Muscle of leg (tissue), 16 donors: Measurements from ENCODE around the gene EREG. TPM values are rescaled to one million over a fixed set of nuclear protein-coding genes. Genes with fewer than 3 reads are reported as not detected.

Experiments used
- DNase-seq: peaks from one replicate; pipeline ENCODE4 v3.0.0; 2013
- H3K27ac ChIP-seq: one replicate; pipeline ENCODE4 v1.5.1; 2013; ENCODE audit warnings: mild to moderate bottlenecking, low read length, control low read depth
- H3K27me3 ChIP-seq: one replicate; pipeline ENCODE4 v1.6.1; 2013; ENCODE audit warnings: low read length; ENCODE audit not compliant: control insufficient read depth, insufficient read depth
- H3K36me3 ChIP-seq: one replicate; pipeline ENCODE4 v1.6.1; 2013; ENCODE audit warnings: low read length; ENCODE audit not compliant: control insufficient read depth, insufficient read depth
- H3K4me1 ChIP-seq: one replicate; pipeline ENCODE4 v1.6.1; 2013; ENCODE audit warnings: low read length; ENCODE audit not compliant: control insufficient read depth, insufficient read depth
- H3K4me3 ChIP-seq: one replicate; pipeline ENCODE4 v1.5.1; 2013; ENCODE audit warnings: low read length, control low read depth
- H3K9me3 ChIP-seq: replicated peaks from 2 replicates; pipeline ENCODE4 v1.6.1; 2013; ENCODE audit warnings: low read depth, low read length; ENCODE audit not compliant: control insufficient read depth
- WGBS: methylation state at CpG from one replicate; pipeline ENCODE4 v1.1.5; 2013; ENCODE audit warnings: missing lambda C conversion rate; ENCODE audit not compliant: insufficient coverage; 5-methylcytosine and 5-hydroxymethylcytosine counted together
- long read RNA-seq, 11 donors: transcript quantifications; one replicate each; lab custom pipeline, GENCODE V29; 2026
- polyA plus RNA-seq, 8 donors: library from polyadenylated mRNA; unstranded; fragments of 120-200 nt; gene quantifications; one replicate each; pipeline versions ENCODE4 v1.2.1 to v1.2.3, GENCODE V29; 2013; ENCODE audit warnings: inconsistent platforms in 1 of 8, low replicate concordance in 1 of 8; ENCODE audit not compliant: insufficient read length in 8 of 8, insufficient read depth in 1 of 8
- total RNA-seq: library from RNA; stranded (reverse); fragments of 120-200 nt; gene quantifications from one replicate; pipeline ENCODE4 v1.2.4, GENCODE V29; 2013

EREG gene
- total RNA-seq (under 0.01 TPM), polyA plus RNA-seq (under 1 TPM; 0.03 to 0.85 (median 0.09) TPM)
- long read RNA-seq, donor 1: 0 reads
- long read RNA-seq, donor 2: 0 reads
- long read RNA-seq, donor 3: 0 reads
- long read RNA-seq, donor 4: 0 reads
- long read RNA-seq, donor 5: 0 reads
- long read RNA-seq, donor 6: 0 reads
- long read RNA-seq, donor 7: 0 reads
- long read RNA-seq, donor 8: 0 reads
- long read RNA-seq, donor 9: 0 reads
- long read RNA-seq, donor 10: 0 reads
- long read RNA-seq, donor 11: 0 reads

- peak within 1 kb of the TSS; percentile 30 for H3K4me3 ChIP-seq
- no peaks in the 10 kb centered on the region for H3K36me3 ChIP-seq
- WGBS: 2% methylated on average over 31 of the region's 40 CpGs
- DNase-seq: peak; percentile 34
- H3K27me3 ChIP-seq: peaks cover 13% of the 10 kb centered on the region
- H3K4me1 ChIP-seq: peaks cover 5% of the 10 kb centered on the region
- H3K27ac ChIP-seq: no peak within 1 kb of the TSS
- no peaks in the 10 kb centered on the region for H3K9me3 ChIP-seq
These were observed at the start of gene EREG for GRCh38 chr4:74364652-74365491. TSS of gene EREG (plus strand) at chr4:74365145. CDS start at chr4:74365309, 164 bp downstream.

GRCh38 chr4:74315376-74315775 lies 49.6 kb upstream of the EREG start:
- Histone ChIP-seq H3K4me1 (no peaks in the 10 kb centered on the region), H3K9me3 (no peaks in the 10 kb centered on the region), H3K27ac (no peak overlapping the region), H3K36me3 (no peaks in the 10 kb centered on the region), H3K4me3 (no peak overlapping the region), H3K27me3 (no peaks in the 10 kb centered on the region)
- 92% methylated on average over 2 of the region's 5 CpGs for WGBS
- DNase-seq: no peak

GRCh38 chr4:74316397-74316796 lies 48.5 kb upstream of the EREG start:
- no peaks in the 10 kb centered on the region for H3K27me3 ChIP-seq
- no peak for DNase-seq
- no peak overlapping the region for H3K27ac ChIP-seq
- H3K4me3 ChIP-seq: no peak overlapping the region
- H3K36me3 ChIP-seq: no peaks in the 10 kb centered on the region
- WGBS: no CpG with 5 or more reads among the region's 2 CpGs
- H3K4me1 ChIP-seq: no peaks in the 10 kb centered on the region
- H3K9me3 ChIP-seq: no peaks in the 10 kb centered on the region

- no CpG with 5 or more reads among the region's 3 CpGs for WGBS
These were observed 47.2 kb upstream of the EREG start for GRCh38 chr4:74317616-74318246.

GRCh38 chr4:74318276-74318675 lies 46.7 kb upstream of the EREG start:
- Histone ChIP-seq H3K4me3 (no peak overlapping the region), H3K9me3 (no peaks in the 10 kb centered on the region), H3K27ac (no peak overlapping the region), H3K4me1 (no peaks in the 10 kb centered on the region), H3K27me3 (no peaks in the 10 kb centered on the region), H3K36me3 (no peaks in the 10 kb centered on the region)
- DNase-seq: no peak
- no CpG with 5 or more reads among the region's 2 CpGs for WGBS

More at GRCh38 chr4:74317616-74318246, 47.2 kb upstream of the EREG start:
- Histone ChIP-seq H3K27me3 (no peaks in the 10 kb centered on the region), H3K36me3 (no peaks in the 10 kb centered on the region), H3K4me3 (no peak overlapping the region), H3K4me1 (no peaks in the 10 kb centered on the region), H3K9me3 (no peaks in the 10 kb centered on the region), H3K27ac (no peak overlapping the region)
- DNase-seq: peak; percentile 38

- no peaks in the 10 kb centered on the region for H3K4me1 ChIP-seq
- H3K9me3 ChIP-seq: no peaks in the 10 kb centered on the region
- no peak overlapping the region for H3K27ac ChIP-seq
- WGBS: no CpG with 5 or more reads among the region's 6 CpGs
- no peak overlapping the region for H3K4me3 ChIP-seq
- DNase-seq: no peak
- no peaks in the 10 kb centered on the region for H3K36me3 ChIP-seq
- H3K27me3 ChIP-seq: no peaks in the 10 kb centered on the region
These were observed 45.5 kb upstream of the EREG start for GRCh38 chr4:74319470-74319869.

- Histone ChIP-seq H3K4me1 (no peaks in the 10 kb centered on the region), H3K9me3 (no peaks in the 10 kb centered on the region), H3K4me3 (no peak overlapping the region), H3K27ac (no peak overlapping the region), H3K36me3 (no peaks in the 10 kb centered on the region), H3K27me3 (no peaks in the 10 kb centered on the region)
- WGBS: 25% methylated on average over 3 of the region's 4 CpGs
- DNase-seq: peak; percentile 31
These were observed 44.3 kb upstream of the EREG start for GRCh38 chr4:74320559-74321118.

- no peaks in the 10 kb centered on the region for H3K4me1 ChIP-seq
- no peak overlapping the region for H3K4me3 ChIP-seq
- no peak for DNase-seq
- H3K27me3 ChIP-seq: no peaks in the 10 kb centered on the region
- no peaks in the 10 kb centered on the region for H3K9me3 ChIP-seq
- H3K27ac ChIP-seq: no peak overlapping the region
- H3K36me3 ChIP-seq: no peaks in the 10 kb centered on the region
- no CpG with 5 or more reads among the region's 3 CpGs for WGBS
These were observed 42.6 kb upstream of the EREG start for GRCh38 chr4:74322301-74322700.

- 90% methylated on average over 2 of the region's 4 CpGs for WGBS
- no peaks in the 10 kb centered on the region for H3K9me3 ChIP-seq
These were observed 41.3 kb upstream of the EREG start for GRCh38 chr4:74323663-74324062.

GRCh38 chr4:74324262-74324661 lies 40.7 kb upstream of the EREG start:
- no peak overlapping the region for H3K27ac ChIP-seq
- no peaks in the 10 kb centered on the region for H3K36me3 ChIP-seq
- no peaks in the 10 kb centered on the region for H3K9me3 ChIP-seq
- H3K27me3 ChIP-seq: no peaks in the 10 kb centered on the region
- H3K4me3 ChIP-seq: no peak overlapping the region
- no peaks in the 10 kb centered on the region for H3K4me1 ChIP-seq
- no CpG with 5 or more reads among the region's 3 CpGs for WGBS
- DNase-seq: no peak

More at GRCh38 chr4:74323663-74324062, 41.3 kb upstream of the EREG start:
- H3K4me3 ChIP-seq: no peak overlapping the region
- no peak for DNase-seq
- H3K36me3 ChIP-seq: no peaks in the 10 kb centered on the region
- no peaks in the 10 kb centered on the region for H3K4me1 ChIP-seq
- H3K27me3 ChIP-seq: no peaks in the 10 kb centered on the region
- H3K27ac ChIP-seq: no peak overlapping the region
